ENCODE data around the gene FRAT1.

DNA sequence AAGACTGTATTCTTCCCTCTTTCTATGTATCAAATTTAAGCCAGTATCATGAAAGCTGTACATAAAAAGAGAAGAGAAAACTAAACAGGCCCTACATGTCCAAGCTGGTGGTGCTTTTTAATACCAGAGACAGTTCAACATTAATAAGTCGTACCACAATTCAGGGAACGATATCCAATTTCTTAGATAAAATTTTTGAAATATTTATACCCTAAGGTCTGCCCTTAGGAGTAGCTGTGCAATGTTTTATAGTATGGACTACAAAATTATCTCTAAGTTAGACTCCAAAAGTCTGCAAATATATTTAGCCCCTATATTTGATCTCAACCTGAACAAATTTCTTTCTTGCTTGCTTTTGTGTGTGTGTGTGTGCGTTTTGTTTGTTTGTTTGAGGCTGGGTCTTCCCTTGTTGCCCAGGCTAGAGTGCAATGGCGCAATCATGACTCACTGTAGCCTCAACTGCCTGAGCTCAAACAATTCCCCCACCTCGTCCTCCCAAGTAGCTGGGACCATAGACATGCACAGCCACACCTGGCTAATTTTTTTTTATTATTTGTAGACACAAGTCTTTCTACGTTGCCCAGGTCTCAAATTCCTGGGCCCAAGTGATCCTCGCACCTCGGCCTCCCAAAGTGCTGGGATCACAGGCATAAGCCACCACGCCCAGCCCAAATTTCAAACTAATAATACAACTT is 39.8 kb upstream of the FRAT1 start:
- TF ChIP-seq POLR2AphosphoS5 (IDR thresholded peaks at IDR 0.05; ENCODE audit: low read depth, low read length) (no peak), TAF1 (IDR thresholded peaks at IDR 0.05; ENCODE audit: low read depth, low read length) (no peak), POLR2A (IDR thresholded peaks at IDR 0.05; ENCODE audit: low read depth, low read length) (no peak), SPI1 (IDR thresholded peaks at IDR 0.05; ENCODE audit: low read depth, low read length) (no peak), PAX5 (IDR thresholded peaks at IDR 0.05; ENCODE audit: insufficient read depth, low read length, severe bottlenecking) (no peak)
